H1 (cell line): ENCODE results near the gene CAPZB. TPM values are rescaled to one million over a fixed set of nuclear protein-coding genes. Genes with fewer than 3 reads are reported as not detected.

Source experiments
- CTCF ChIA-PET: fragments of 300-600 bp; sonication (Branson Sonifier 250); formaldehyde crosslinking; loops from one replicate; lab custom pipeline; 2021; ENCODE audit not compliant: partially characterized antibody; lab: Charles Lee
- POLR2A ChIA-PET: fragments of 300-600 bp; sonication (Branson Sonifier 250); formaldehyde crosslinking; loops from one replicate; lab custom pipeline; 2021; ENCODE audit warnings: inconsistent platforms; ENCODE audit not compliant: partially characterized antibody; lab: Charles Lee
- DNase-seq, 2 experiments: peaks; one replicate each; pipeline versions ENCODE4 v3.0.0 to v3.0.0-alpha.2; 2010 to 2022; ENCODE audit warnings: low spot score in 2 of 2, low read depth in 1 of 2, mixed read lengths in 1 of 2
- FAIRE-seq: peaks from 2 replicates; lab custom pipeline; 2011; peaks lifted over from hg19 to GRCh38; lab: Jason Lieb, UNC
- H2AFZ ChIP-seq: 2 replicates; pipeline ENCODE4 v1.8.1; 2012; ENCODE audit warnings: low read length, inconsistent platforms
- H2AK5ac ChIP-seq: 2 replicates; pipeline ENCODE4 v1.6.1; 2013; ENCODE audit warnings: low read depth, low read length
- H2BK120ac ChIP-seq: replicated peaks from 2 replicates; pipeline ENCODE3; 2013; ENCODE audit warnings: low read depth, low read length, inconsistent platforms
- H2BK12ac ChIP-seq: 2 replicates; pipeline ENCODE4 v1.6.1; 2013; ENCODE audit warnings: low read depth, low read length
- H2BK15ac ChIP-seq: 2 replicates; pipeline ENCODE4 v1.6.1; 2013; ENCODE audit warnings: low read length
- H2BK20ac ChIP-seq: 2 replicates; pipeline ENCODE4 v1.6.1; 2013; ENCODE audit warnings: low read length
- H2BK5ac ChIP-seq: 2 replicates; pipeline ENCODE4 v1.6.1; 2013; ENCODE audit warnings: low read depth, low read length
- H3K14ac ChIP-seq: 2 replicates; pipeline ENCODE4 v1.6.1; 2013; ENCODE audit warnings: inconsistent platforms; ENCODE audit not compliant: insufficient read length
- H3K18ac ChIP-seq: 2 replicates; pipeline ENCODE4 v1.6.1; 2013; ENCODE audit warnings: low read length; ENCODE audit errors: extremely low read depth
- H3K23ac ChIP-seq: 2 replicates; pipeline ENCODE4 v1.6.1; 2013; ENCODE audit warnings: inconsistent platforms; ENCODE audit not compliant: insufficient read length
- H3K23me2 ChIP-seq: 2 replicates; pipeline ENCODE4 v1.6.1; 2013; ENCODE audit warnings: low read depth, low read length
- H3K27ac ChIP-seq: 2 replicates; pipeline ENCODE4 v1.6.1; 2011; ENCODE audit warnings: low read depth, low read length, inconsistent platforms
- H3K27me3 ChIP-seq, 4 experiments: replicated peaks in 1 of 4; 1 replicate in 1 of 4; 2 replicates in 3 of 4; pipeline versions ENCODE4 v1.6.1 to v1.8.1; 2011 to 2013; ENCODE audit warnings: low read length in 3 of 4, mild to moderate bottlenecking in 3 of 4, inconsistent platforms in 2 of 4, mixed read lengths in 2 of 4, moderate library complexity in 1 of 4; ENCODE audit not compliant: control insufficient read depth in 3 of 4, insufficient read depth in 3 of 4; ENCODE audit errors: extremely low read depth in 1 of 4
- H3K36me3 ChIP-seq, 4 experiments: 2 replicates each; pipeline versions ENCODE4 v1.6.1 to v1.8.1; 2011 to 2013; ENCODE audit warnings: mild to moderate bottlenecking in 4 of 4, low read length in 3 of 4, moderate library complexity in 2 of 4, control low read depth in 1 of 4, inconsistent platforms in 1 of 4; ENCODE audit not compliant: insufficient read depth in 4 of 4, control insufficient read depth in 2 of 4
- H3K4ac ChIP-seq: replicated peaks from 2 replicates; pipeline ENCODE3; 2013; ENCODE audit warnings: low read length, low read depth, mixed read lengths, inconsistent platforms; ENCODE audit not compliant: insufficient read length
- H3K4me1 ChIP-seq, 4 experiments: replicated peaks in 1 of 4; 1 replicate in 1 of 4; 2 replicates in 3 of 4; pipeline versions ENCODE4 v1.6.1 to v1.8.1; 2011 to 2013; ENCODE audit warnings: low read length in 3 of 4, inconsistent platforms in 2 of 4, mixed read lengths in 1 of 4; ENCODE audit not compliant: insufficient read depth in 4 of 4, control insufficient read depth in 3 of 4
- H3K4me2 ChIP-seq, 2 experiments: 2 replicates each; pipeline versions ENCODE4 v1.6.1 to v1.8.1; 2011 to 2013; ENCODE audit warnings: low read depth in 2 of 2, low read length in 2 of 2, control low read depth in 1 of 2, inconsistent platforms in 1 of 2, mild to moderate bottlenecking in 1 of 2; ENCODE audit not compliant: insufficient read depth in 1 of 2
- H3K4me3 ChIP-seq, 4 experiments: fragments of 200-600, 300-600 bp in 1 of 4; sonication (generic), shearing (Covaris generic), sonication (Bioruptor Twin) in 1 of 4; 2 replicates each; pipeline versions ENCODE4 v1.5.1 to v1.8.1; 2011 to 2016; ENCODE audit warnings: low read length in 4 of 4, low read depth in 3 of 4, control low read depth in 2 of 4, inconsistent platforms in 2 of 4, mild to moderate bottlenecking in 2 of 4, mixed read lengths in 1 of 4, moderate library complexity in 1 of 4; ENCODE audit not compliant: insufficient read depth in 2 of 4; ENCODE audit errors: extremely low read depth in 1 of 4
- H3K56ac ChIP-seq: replicated peaks from 2 replicates; pipeline ENCODE3; 2013; ENCODE audit warnings: low read depth, mild to moderate bottlenecking, mixed read lengths, low read length, inconsistent platforms; ENCODE audit not compliant: insufficient read length
- H3K79me1 ChIP-seq: 2 replicates; pipeline ENCODE4 v1.6.1; 2013; ENCODE audit warnings: low read depth, low read length, control low read depth
- H3K79me2 ChIP-seq, 2 experiments: 2 replicates each; pipeline versions ENCODE4 v1.6.1 to v1.8.1; 2012 to 2013; ENCODE audit warnings: low read length in 2 of 2, mild to moderate bottlenecking in 2 of 2, inconsistent platforms in 1 of 2; ENCODE audit not compliant: insufficient read depth in 2 of 2, control insufficient read depth in 1 of 2
- H3K9ac ChIP-seq, 4 experiments: replicated peaks in 1 of 4; 1 replicate in 1 of 4; 2 replicates in 3 of 4; pipeline versions ENCODE4 v1.6.1 to v1.8.1; 2011 to 2013; ENCODE audit warnings: low read depth in 3 of 4, low read length in 3 of 4, control low read depth in 2 of 4, mild to moderate bottlenecking in 2 of 4, moderate library complexity in 2 of 4, inconsistent platforms in 1 of 4; ENCODE audit errors: extremely low read depth in 1 of 4
- H3K9me3 ChIP-seq, 2 experiments: 2 replicates each; pipeline versions ENCODE4 v1.6.1 to v1.8.1; 2012 to 2013; ENCODE audit warnings: mild to moderate bottlenecking in 2 of 2, moderate library complexity in 2 of 2, control low read depth in 1 of 2, inconsistent platforms in 1 of 2, low read depth in 1 of 2, low read length in 1 of 2, mixed read lengths in 1 of 2; ENCODE audit not compliant: insufficient read depth in 2 of 2
- H4K20me1 ChIP-seq, 2 experiments: replicated peaks in 1 of 2; 2 replicates each; pipeline versions ENCODE3 to v1.8.1; 2011 to 2013; ENCODE audit warnings: inconsistent platforms in 2 of 2, low read length in 2 of 2, mild to moderate bottlenecking in 1 of 2; ENCODE audit not compliant: insufficient read depth in 2 of 2, control insufficient read depth in 1 of 2
- H4K5ac ChIP-seq: 2 replicates; pipeline ENCODE4 v1.6.1; 2013; ENCODE audit warnings: low read length, low read depth, mixed read lengths, inconsistent platforms; ENCODE audit not compliant: insufficient read length
- H4K8ac ChIP-seq: 2 replicates; pipeline ENCODE4 v1.8.0; 2013; ENCODE audit warnings: mild to moderate bottlenecking, moderate library complexity, low read length, inconsistent platforms; ENCODE audit not compliant: insufficient read depth; ENCODE audit errors: extremely low read depth
- H4K91ac ChIP-seq: replicated peaks from 2 replicates; pipeline ENCODE3; 2013; ENCODE audit warnings: low read length, mixed read lengths, inconsistent platforms; ENCODE audit not compliant: insufficient read length
- BRCA1 ChIP-seq: IDR thresholded peaks from 2 replicates; pipeline ENCODE4 v1.6.1; 2012; ENCODE audit warnings: low read depth, low read length, improper control_type of control experiment
- EP300 ChIP-seq, 2 experiments: IDR thresholded peaks; 1 replicate in 1 of 2; 2 replicates in 1 of 2; pipeline ENCODE4 v1.6.1; 2011 to 2012; ENCODE audit warnings: low read depth in 2 of 2, low read length in 2 of 2, mild to moderate bottlenecking in 2 of 2, borderline replicate concordance in 1 of 2, inconsistent platforms in 1 of 2, moderate library complexity in 1 of 2
- GTF2F1 ChIP-seq: IDR thresholded peaks from 2 replicates; pipeline ENCODE4 v1.6.1; 2012; ENCODE audit warnings: low read depth, low read length, improper control_type of control experiment, borderline replicate concordance
- PHF8 ChIP-seq: fragments of 200-600 bp; sonication (generic); conservative IDR thresholded peaks from 2 replicates; pipeline ENCODE4 v1.7.1; 2012; ENCODE audit warnings: low read depth, mild to moderate bottlenecking, inconsistent platforms, low read length, moderate library complexity
- WGBS, 2 experiments: shearing (Covaris generic) in 1 of 2; methylation state at CpG; one replicate each; pipeline versions ENCODE4 v1.1.6 to v1.1.7; 2013 to 2015; ENCODE audit warnings: low lambda C conversion rate in 2 of 2, mixed read lengths in 2 of 2, inconsistent platforms in 1 of 2, low coverage in 1 of 2, missing lambda C conversion rate in 1 of 2; ENCODE audit not compliant: insufficient replicate concordance in 2 of 2, insufficient coverage in 1 of 2, insufficient read length in 1 of 2; ENCODE audit errors: extremely low coverage in 1 of 2, missing lambda C conversion rate in 1 of 2; 5-methylcytosine and 5-hydroxymethylcytosine counted together
- polyA plus RNA-seq, 7 experiments: library from polyadenylated mRNA; depleted of rRNA in 3 of 7; stranded (reverse) in 5 of 7; unstranded in 2 of 7; fragments of >200 nt in 5 of 7; fragments of 200-250 nt in 2 of 7; gene quantifications; 1 replicate in 5 of 7; 2 replicates in 1 of 7; 4 replicates in 1 of 7; pipeline versions ENCODE4 v1.2.1 to v1.2.3, GENCODE V29; 2011 to 2013; ENCODE audit warnings: missing spikeins in 2 of 7, mixed read lengths in 2 of 7
- total RNA-seq: library from RNA; stranded (reverse); fragmentation: NEBNext Ultra II Directional; extraction: Animal tissue kit (Norgen Biotek cat#: 25700); gene quantifications from 2 replicates; pipeline ENCODE4 v1.2.1, GENCODE V29; 2021
- TF ChIP-seq, protein P1 (sequence below): IDR thresholded peaks from 2 replicates; pipeline ENCODE4 v1.6.1; 2011; ENCODE audit warnings: low read depth, mild to moderate bottlenecking, low read length; ENCODE audit not compliant: insufficient read depth

Gene CAPZB
- total and polyA plus RNA-seq, 2 of the 8 experiments (the other 6 are each of a cell fraction or from before 2014, with no cell fraction given), result 162 to 371 TPM

GRCh38 chr1:19489996-19490395, 4.7 kb upstream of the CAPZB start:
- 92% methylated on average over 2 of the region's 2 CpGs; no CpG with 5 or more reads in 1 of the 2 experiments for WGBS, 2 experiments
- no peak overlapping the region for H4K8ac ChIP-seq
- POLR2A ChIA-PET, result interaction anchor here (1.0 kb wide), 1 partner anchor 10 kb away, joined by 5 read pairs; no protein-coding TSS in a partner anchor
- no peak overlapping the region for H3K4ac ChIP-seq
- no peak overlapping the region for H2BK5ac ChIP-seq
- FAIRE-seq, result no peak
- no peak overlapping the region for H2BK12ac ChIP-seq
- TF ChIP-seq BRCA1 (no peak), EP300 (IDR thresholded peaks at IDR 0.05; ENCODE audit: borderline replicate concordance in 1 of 2, low read depth in 2 of 2, low read length in 2 of 2) (no peak), GTF2F1 (no peak), PHF8 (no peak)
- TF ChIP-seq, protein P1, sequence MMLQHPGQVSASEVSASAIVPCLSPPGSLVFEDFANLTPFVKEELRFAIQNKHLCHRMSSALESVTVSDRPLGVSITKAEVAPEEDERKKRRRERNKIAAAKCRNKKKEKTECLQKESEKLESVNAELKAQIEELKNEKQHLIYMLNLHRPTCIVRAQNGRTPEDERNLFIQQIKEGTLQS, result no peak
- TF ChIP-seq, all 59 proteins: peak for 0
- no peak overlapping the region for H3K23ac ChIP-seq
- no peak overlapping the region for H2AK5ac ChIP-seq
- peaks cover 1 to 6% (median 4%) of the 10 kb centered on the region in 4 experiments; a peak in 5 of 7 replicates for H3K4me1 ChIP-seq
- H2AFZ ChIP-seq, result no peak overlapping the region
- no peak overlapping the region for H4K91ac ChIP-seq
- no peak overlapping the region for H4K5ac ChIP-seq
- no peak overlapping the region for H3K18ac ChIP-seq
- H2BK120ac ChIP-seq, result no peak overlapping the region
- peaks cover 4% of the 10 kb centered on the region; the same call in 1 of the 2 replicates for H3K23me2 ChIP-seq
- H3K36me3 ChIP-seq, result no peaks in the 10 kb centered on the region
- H3K27me3 ChIP-seq, result no peaks in the 10 kb centered on the region
- no peak overlapping the region for H3K9ac ChIP-seq
- H3K4me3 ChIP-seq, result no peak overlapping the region
- H3K4me2 ChIP-seq, result no peak overlapping the region
- CTCF ChIA-PET, result interaction anchor here (0.6 to 6.2 kb wide), 8 partner anchors 10 to 327 kb away, joined by 3 to 43 read pairs (median 4); no protein-coding TSS in a partner anchor
- H3K27ac ChIP-seq, result no peak overlapping the region
- 0 out of 2 replicates have a peak, but pooled peaks cover 2% of the 10 kb centered on the region for H3K79me1 ChIP-seq
- H3K14ac ChIP-seq, result no peak overlapping the region
- H2BK15ac ChIP-seq, result no peak overlapping the region
- no peak for DNase-seq
- H4K20me1 ChIP-seq, result no peaks in the 10 kb centered on the region
- H3K79me2 ChIP-seq, result peaks cover 0 to 7% of the 10 kb centered on the region in 2 experiments; a peak in 1 of 4 replicates
- H3K9me3 ChIP-seq, result no peaks in the 10 kb centered on the region
- no peak overlapping the region for H2BK20ac ChIP-seq
- no peak overlapping the region for H3K56ac ChIP-seq
